Measurements from ENCODE around the gene TSGA10IP.

DNA sequence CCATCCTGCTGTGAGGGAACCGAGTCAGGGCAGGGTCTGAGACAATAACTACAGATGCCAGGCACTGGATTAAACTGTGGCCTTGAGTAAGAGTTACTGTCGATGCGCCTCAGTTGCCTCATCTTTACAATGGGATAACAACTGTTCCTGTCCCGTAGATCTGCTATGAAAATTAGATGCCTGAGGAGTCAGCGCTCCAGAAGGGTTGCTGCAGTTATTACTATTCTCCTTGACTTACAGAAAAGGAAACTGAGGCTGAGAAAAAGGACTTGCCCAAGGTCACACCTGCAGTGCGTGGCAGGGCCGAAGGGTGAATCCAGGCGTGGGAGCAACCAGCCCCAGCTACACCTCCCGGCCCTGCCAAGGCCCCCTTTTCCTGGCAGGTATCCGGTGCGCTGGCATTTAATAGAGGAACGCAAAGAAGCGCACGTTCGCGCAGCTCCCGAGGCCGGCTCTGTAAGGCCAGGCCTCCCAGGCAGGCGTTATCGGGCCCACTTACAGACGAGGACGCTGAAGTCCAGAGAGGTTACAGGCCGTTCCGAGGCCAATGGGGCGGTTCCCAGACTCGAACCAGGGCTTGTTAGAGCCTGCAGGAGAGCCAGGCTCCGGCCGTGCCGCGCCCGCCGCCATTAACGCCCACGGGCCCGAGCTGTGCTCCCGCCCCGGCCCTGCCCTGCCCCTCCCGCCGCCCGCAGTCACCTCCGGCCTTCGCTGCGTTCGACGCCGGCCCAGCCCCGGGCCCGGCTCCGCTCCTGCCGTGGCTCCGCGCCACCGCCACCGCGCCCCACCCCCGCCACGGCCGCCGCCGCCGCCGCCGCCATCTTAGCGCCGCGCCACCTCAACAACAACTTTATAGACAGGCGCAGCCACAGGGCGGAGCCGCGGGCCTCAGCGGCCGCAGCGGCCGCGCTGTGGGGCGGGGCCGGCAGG lies 26.8 kb upstream of the TSGA10IP start, which contains the start of gene C11orf68:
- TF ChIP-seq, protein P1, sequence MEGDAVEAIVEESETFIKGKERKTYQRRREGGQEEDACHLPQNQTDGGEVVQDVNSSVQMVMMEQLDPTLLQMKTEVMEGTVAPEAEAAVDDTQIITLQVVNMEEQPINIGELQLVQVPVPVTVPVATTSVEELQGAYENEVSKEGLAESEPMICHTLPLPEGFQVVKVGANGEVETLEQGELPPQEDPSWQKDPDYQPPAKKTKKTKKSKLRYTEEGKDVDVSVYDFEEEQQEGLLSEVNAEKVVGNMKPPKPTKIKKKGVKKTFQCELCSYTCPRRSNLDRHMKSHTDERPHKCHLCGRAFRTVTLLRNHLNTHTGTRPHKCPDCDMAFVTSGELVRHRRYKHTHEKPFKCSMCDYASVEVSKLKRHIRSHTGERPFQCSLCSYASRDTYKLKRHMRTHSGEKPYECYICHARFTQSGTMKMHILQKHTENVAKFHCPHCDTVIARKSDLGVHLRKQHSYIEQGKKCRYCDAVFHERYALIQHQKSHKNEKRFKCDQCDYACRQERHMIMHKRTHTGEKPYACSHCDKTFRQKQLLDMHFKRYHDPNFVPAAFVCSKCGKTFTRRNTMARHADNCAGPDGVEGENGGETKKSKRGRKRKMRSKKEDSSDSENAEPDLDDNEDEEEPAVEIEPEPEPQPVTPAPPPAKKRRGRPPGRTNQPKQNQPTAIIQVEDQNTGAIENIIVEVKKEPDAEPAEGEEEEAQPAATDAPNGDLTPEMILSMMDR (IDR thresholded peaks at IDR 0.05 in 8 of 11, conservative IDR thresholded peaks at IDR 0.05 in 3 of 11), result no peak
- TF ChIP-seq POLR2A (IDR thresholded peaks at IDR 0.05), result peak in 1 of 3 donors; percentile 23
